Neural crest cell (in vitro differentiated cells): ENCODE results near the gene PPM1D. TPM values are rescaled to one million over a fixed set of nuclear protein-coding genes. Genes with fewer than 3 reads are reported as not detected.

Experiments
- DNase-seq: peaks from one replicate; pipeline ENCODE4 v3.0.0; 2021; ENCODE audit warnings: low read depth, mixed read lengths, low spot score
- H3K27ac Mint-ChIP-seq: one replicate; pipeline ENCODE4 v1.8.0; 2021; ENCODE audit warnings: mild to moderate bottlenecking, mixed read lengths; ENCODE audit not compliant: unreplicated experiment
- H3K27me3 Mint-ChIP-seq: 2 replicates; pipeline ENCODE4 v1.8.0; 2021; ENCODE audit warnings: low read depth, mild to moderate bottlenecking, mixed read lengths
- H3K36me3 Mint-ChIP-seq: 2 replicates; pipeline ENCODE4 v1.8.0; 2021; ENCODE audit warnings: low read depth, mild to moderate bottlenecking, mixed read lengths
- H3K4me1 Mint-ChIP-seq: 2 replicates; pipeline ENCODE4 v1.8.0; 2021; ENCODE audit warnings: mixed read lengths
- H3K4me3 Mint-ChIP-seq: one replicate; pipeline ENCODE4 v1.8.0; 2021; ENCODE audit warnings: mild to moderate bottlenecking, mixed read lengths
- H3K9me3 Mint-ChIP-seq: 2 replicates; pipeline ENCODE4 v1.8.0; 2021; ENCODE audit warnings: mixed read lengths
- CTCF ChIP-seq: fragments of 200-600 bp; sonication (generic); conservative IDR thresholded peaks from 2 replicates; pipeline ENCODE4 v1.5.0; 2021; ENCODE audit warnings: antibody characterized with exemption, mild to moderate bottlenecking
- total RNA-seq: library from RNA; stranded (reverse); gene quantifications from 2 replicates; pipeline ENCODE4 v1.2.1, GENCODE V29; 2021

PPM1D gene
- total RNA-seq, 1 donor from 2014 or later = 23.8 TPM

GRCh38 chr17:60559995-60560859 lies 39.8 kb upstream of the PPM1D start:
- Mint-ChIP-seq H3K9me3 (peaks cover 8% of the 10 kb centered on the region), H3K36me3 (peaks cover 19% of the 10 kb centered on the region), H3K27me3 (no peaks in the 10 kb centered on the region), H3K4me3 (no peak overlapping the region), H3K27ac (no peak overlapping the region), H3K4me1 (no peaks in the 10 kb centered on the region)
- no peak for DNase-seq
- no peak for TF ChIP-seq CTCF

GRCh38 chr17:60560860-60561257 lies 39.1 kb upstream of the PPM1D start:
- TF ChIP-seq CTCF = no peak
- peaks cover 8% of the 10 kb centered on the region for H3K9me3 Mint-ChIP-seq

GRCh38 chr17:60562421-60562820 lies 37.6 kb upstream of the PPM1D start:
- Mint-ChIP-seq H3K27ac (no peak overlapping the region), H3K9me3 (peaks cover 6% of the 10 kb centered on the region), H3K4me1 (no peaks in the 10 kb centered on the region), H3K27me3 (no peaks in the 10 kb centered on the region), H3K36me3 (peaks cover 12% of the 10 kb centered on the region), H3K4me3 (no peak overlapping the region)
- no peak for DNase-seq
- no peak for TF ChIP-seq CTCF

More at GRCh38 chr17:60560860-60561257, 39.1 kb upstream of the PPM1D start:
- peaks cover 18% of the 10 kb centered on the region for H3K36me3 Mint-ChIP-seq
- H3K27me3 Mint-ChIP-seq = no peaks in the 10 kb centered on the region
- H3K27ac Mint-ChIP-seq = no peak overlapping the region
- no peaks in the 10 kb centered on the region for H3K4me1 Mint-ChIP-seq
- no peak overlapping the region for H3K4me3 Mint-ChIP-seq
- no peak for DNase-seq

- DNase-seq = no peak
- H3K27me3 Mint-ChIP-seq = no peaks in the 10 kb centered on the region
- no peak for TF ChIP-seq CTCF
- peaks cover under 1% of the 10 kb centered on the region for H3K9me3 Mint-ChIP-seq
- no peaks in the 10 kb centered on the region for H3K4me1 Mint-ChIP-seq
- H3K4me3 Mint-ChIP-seq = no peak overlapping the region
- H3K36me3 Mint-ChIP-seq = peaks cover 3% of the 10 kb centered on the region
- H3K27ac Mint-ChIP-seq = no peak overlapping the region
Measured at GRCh38 chr17:60563743-60564142, 36.2 kb upstream of the PPM1D start.

- H3K36me3 Mint-ChIP-seq = no peaks in the 10 kb centered on the region
- no peak for DNase-seq
Measured at GRCh38 chr17:60565233-60565632, 34.8 kb upstream of the PPM1D start.

More at GRCh38 chr17:60565233-60565632, 34.8 kb upstream of the PPM1D start:
- H3K4me1 Mint-ChIP-seq = peaks cover 4% of the 10 kb centered on the region
- H3K4me3 Mint-ChIP-seq = no peak overlapping the region
- TF ChIP-seq CTCF = no peak
- H3K27me3 Mint-ChIP-seq = no peaks in the 10 kb centered on the region
- no peak overlapping the region for H3K27ac Mint-ChIP-seq
- H3K9me3 Mint-ChIP-seq = no peaks in the 10 kb centered on the region
